Ovary (tissue), 9 donors: ENCODE data around the gene RFC3. TPM values are rescaled to one million over a fixed set of nuclear protein-coding genes. Genes with fewer than 3 reads are reported as not detected.

Source experiments
- DNase-seq, 5 donors: peaks; one replicate each; pipeline ENCODE4 v3.0.0-alpha.2; 2019 to 2020
- H3K27ac ChIP-seq, 2 donors: fragments of 200-600 bp; one replicate each; pipeline versions ENCODE4 v1.5.1 to v1.8.0; 2019 to 2022
- H3K27me3 ChIP-seq: fragments of 200-600 bp; one replicate; pipeline ENCODE4 v1.8.0; 2022
- H3K36me3 ChIP-seq: fragments of 200-600 bp; sonication (generic); one replicate; pipeline ENCODE4 v1.5.1; 2019
- H3K4me1 ChIP-seq: one replicate; pipeline ENCODE4 v1.8.1; 2013; ENCODE audit warnings: mild to moderate bottlenecking, moderate library complexity; ENCODE audit not compliant: insufficient read depth
- H3K4me3 ChIP-seq: fragments of 200-600 bp; sonication (generic); one replicate; pipeline ENCODE4 v1.5.1; 2017
- H3K9me3 ChIP-seq, 2 donors: fragments of 200-600 bp in 1 of 2; sonication (generic) in 1 of 2; one replicate each; pipeline versions ENCODE4 v1.5.1 to v1.8.1; 2013 to 2019; ENCODE audit warnings: mild to moderate bottlenecking in 1 of 2, moderate library complexity in 1 of 2
- CTCF ChIP-seq, 3 donors: fragments of 450-650 bp in 2 of 3; fragments of 200-600 bp in 1 of 3; IDR thresholded peaks; one replicate each; pipeline versions ENCODE4 v1.5.1 to v1.8.0; 2016 to 2022; ENCODE audit warnings: antibody characterized with exemption in 3 of 3, mild to moderate bottlenecking in 1 of 3
- EP300 ChIP-seq: sonication (generic); formaldehyde crosslinking; IDR thresholded peaks from one replicate; pipeline ENCODE4 v1.6.1; 2017; ENCODE audit warnings: antibody characterized with exemption
- POLR2A ChIP-seq: fragments of 450-650 bp; IDR thresholded peaks from one replicate; pipeline ENCODE4 v1.6.1; 2017; ENCODE audit warnings: antibody characterized with exemption, mild to moderate bottlenecking, moderate library complexity
- WGBS, 3 donors: extraction: QIAGEN DNeasy Blood & Tissue Kit in 1 of 3; methylation state at CpG; one replicate each; pipeline versions ENCODE4 v1.1.5 to v1.1.7; 2013 to 2017; 5-methylcytosine and 5-hydroxymethylcytosine counted together
- intact Hi-C, 4 donors: fragments of 100-400 bp; cut with DNase I; formaldehyde crosslinking; loops; one replicate each; pipeline versions ENCODE4 v1.11.0 to v1.15.1; 2022 to 2023
- polyA plus RNA-seq, 2 donors: library from polyadenylated mRNA; stranded (reverse); fragments of 200-250 nt in 1 of 2; fragments of 350-450 nt in 1 of 2; fragmentation: Illumina TruSeq in 1 of 2; extraction: RNeasy Lipid Tissue Mini Kit (QIAGEN cat#74804) in 1 of 2; gene quantifications; one replicate each; pipeline ENCODE4 v1.2.3, GENCODE V29; 2013 to 2014
- total RNA-seq, 7 donors: library from RNA; depleted of rRNA in 2 of 7; stranded (reverse); fragments of >200 nt in 2 of 7; fragmentation: NEBNext Ultra II Directional in 3 of 7; extraction: Animal tissue kit (Norgen Biotek cat#: 25700) in 3 of 7; gene quantifications; one replicate each; pipeline versions ENCODE4 v1.1.0 to v1.2.4, GENCODE V29; 2016 to 2023
- donor health status: DM: no; HTN: no; CAD: no; lungs with moderate emphysema.
- donor health status: DM: no; HTN: no; CAD: no.
- donor health status: Bipolar disorder and iron deficiency.
- donor health status: DM: yes; HTN: yes; CAD: no.
- donor health status: DM: no; HTN: no; CAD: no.
- donor health status: DM: yes; HTN: yes; CAD: no.

The RFC3 gene
- total and polyA plus RNA-seq, 9 donors, result 6.9 to 9.4 (median 7.5) TPM

GRCh38 chr13:33840402-33840801 is 22.5 kb downstream of the RFC3 start:
- H3K27me3 ChIP-seq, result no peaks in the 10 kb centered on the region
- H3K36me3 ChIP-seq, result no peaks in the 10 kb centered on the region
- no peaks in the 10 kb centered on the region for H3K4me1 ChIP-seq
- H3K9me3 ChIP-seq, result no peaks in the 10 kb centered on the region
- intact Hi-C loops, result no loop called here
- WGBS, 3 donors, result 11 to 13% (median 13%) methylated on average over 1 of the region's 1 CpG
- no peak overlapping the region for H3K27ac ChIP-seq
- DNase-seq, result no peak
- no peak overlapping the region for H3K4me3 ChIP-seq
- TF ChIP-seq EP300 (no peak), CTCF (IDR thresholded peaks at IDR 0.05) (no peak), POLR2A (no peak)

GRCh38 chr13:33842207-33842606 is 24.3 kb downstream of the RFC3 start:
- H3K36me3 ChIP-seq, result no peaks in the 10 kb centered on the region
- H3K9me3 ChIP-seq, result no peaks in the 10 kb centered on the region
- DNase-seq, result no peak
- TF ChIP-seq CTCF (IDR thresholded peaks at IDR 0.05), result no peak
- TF ChIP-seq POLR2A, result no peak
- no peak for TF ChIP-seq EP300
- no peaks in the 10 kb centered on the region for H3K27me3 ChIP-seq
- intact Hi-C loops, result no loop called here
- H3K27ac ChIP-seq, result no peak overlapping the region
- H3K4me1 ChIP-seq, result no peaks in the 10 kb centered on the region
- no peak overlapping the region for H3K4me3 ChIP-seq
- 55 to 63% (median 60%) methylated on average over 4 of the region's 4 CpGs for WGBS, 3 donors

GRCh38 chr13:33842986-33843385 is 25.0 kb downstream of the RFC3 start:
- TF ChIP-seq POLR2A, result no peak
- no peak for TF ChIP-seq CTCF (IDR thresholded peaks at IDR 0.05)
- TF ChIP-seq EP300, result no peak
- H3K27ac ChIP-seq, result no peak overlapping the region
- intact Hi-C loops, result no loop called here
- DNase-seq, result no peak
- H3K4me3 ChIP-seq, result no peak overlapping the region
- H3K36me3 ChIP-seq, result no peaks in the 10 kb centered on the region
- H3K27me3 ChIP-seq, result no peaks in the 10 kb centered on the region
- H3K4me1 ChIP-seq, result no peaks in the 10 kb centered on the region
- H3K9me3 ChIP-seq, result no peaks in the 10 kb centered on the region

- no peaks in the 10 kb centered on the region for H3K4me1 ChIP-seq
- no peak for DNase-seq
- H3K9me3 ChIP-seq, result no peaks in the 10 kb centered on the region
- no peaks in the 10 kb centered on the region for H3K27me3 ChIP-seq
- no peaks in the 10 kb centered on the region for H3K36me3 ChIP-seq
- intact Hi-C loops, result no loop called here
- no peak for TF ChIP-seq POLR2A
- TF ChIP-seq EP300, result no peak
- no peak for TF ChIP-seq CTCF (IDR thresholded peaks at IDR 0.05)
- no peak overlapping the region for H3K27ac ChIP-seq
- H3K4me3 ChIP-seq, result no peak overlapping the region
Measured at GRCh38 chr13:33845572-33846302, 27.8 kb downstream of the RFC3 start.
